Epithelial cell of alveolus of lung (primary cell): Measurements from ENCODE around the gene NCS1. TPM values are rescaled to one million over a fixed set of nuclear protein-coding genes. Genes with fewer than 3 reads are reported as not detected.

ENCODE experiments used
- total RNA-seq: library from RNA; depleted of rRNA; stranded (reverse); fragments of >200 nt; gene quantifications from 2 replicates; pipeline ENCODE4 v1.2.1, GENCODE V29; 2015

Gene NCS1
- total RNA-seq: 22.8 and 57.9 TPM in 2 replicates

GRCh38 chr9:130172161-130172857, at the start of gene NCS1:
TSS of gene NCS1 (plus strand) at chr9:130172404. CDS start at chr9:130172664, 260 bp downstream.

GRCh38 chr9:130265431-130266235, 93.4 kb downstream of the NCS1 start, which contains the start of gene HMCN2:
TSS of gene HMCN2 (plus strand) at chr9:130265760. CDS start at chr9:130265879, 119 bp downstream.

Other genes starting within 250 kb of the NCS1 start
- 9.8 and 16.4 TPM in 2 replicates for gene FNBP1, start 129.2 kb upstream of the NCS1 start, total RNA-seq
- 23.0 and 23.6 TPM in 2 replicates for gene GPR107, start 118.5 kb upstream of the NCS1 start, total RNA-seq
- not detected in 2 replicates for gene HMCN2, start 93.4 kb downstream of the NCS1 start, total RNA-seq